Activated CD4-positive, alpha-beta T cell treated with anti-CD3 and anti-CD28 coated beads for 48 hours (primary cell): ENCODE measurements around the gene GOLGA6L7.
A peak's percentile ranks its signal among the peaks of the same experiment; 100 is the strongest.
"Not testable (repeated sequence)": the region's sequence is repeated elsewhere in the genome, so short reads cannot be mapped to it uniquely, and the experiment has no call there.

Experiments used
- DNase-seq: peaks from one replicate; pipeline ENCODE4 v3.0.0-alpha.2; 2020

The GOLGA6L7 gene

GRCh38 chr15:28848521-28848920, at the start of gene GOLGA6L7:
Gene GOLGA6L7, minus strand, starts transcription at chr15:28848644. Its CDS starts 95 bp downstream, at chr15:28848549.
- DNase-seq = peak; percentile 57

GRCh38 chr15:28897861-28898585, 49.6 kb upstream of the GOLGA6L7 start:
- no peak for DNase-seq

GRCh38 chr15:28896951-28897350, 48.5 kb upstream of the GOLGA6L7 start:
- DNase-seq = no peak

GRCh38 chr15:28895566-28895965, 47.1 kb upstream of the GOLGA6L7 start:
- no peak for DNase-seq

GRCh38 chr15:28895146-28895545, 46.7 kb upstream of the GOLGA6L7 start:
- DNase-seq = no peak

GRCh38 chr15:28894631-28895030, 46.2 kb upstream of the GOLGA6L7 start:
- DNase-seq = no peak

GRCh38 chr15:28892789-28893610, 44.6 kb upstream of the GOLGA6L7 start:
- no peak for DNase-seq

- DNase-seq = no peak
These were observed 43.1 kb upstream of the GOLGA6L7 start for GRCh38 chr15:28891588-28891987.

GRCh38 chr15:28890711-28891495, 42.5 kb upstream of the GOLGA6L7 start:
- peak; percentile 36 for DNase-seq

GRCh38 chr15:28890291-28890690, 41.8 kb upstream of the GOLGA6L7 start:
- not testable (repeated sequence) for DNase-seq

- DNase-seq = not testable (repeated sequence)
These were observed 41.4 kb upstream of the GOLGA6L7 start for GRCh38 chr15:28889871-28890270.

GRCh38 chr15:28889346-28889745, 40.9 kb upstream of the GOLGA6L7 start:
- no peak for DNase-seq

GRCh38 chr15:28888900-28889299, 40.5 kb upstream of the GOLGA6L7 start:
- no peak for DNase-seq

GRCh38 chr15:28888302-28888894, 40.0 kb upstream of the GOLGA6L7 start:
- DNase-seq = no peak

- DNase-seq = no peak
These were observed 39.1 kb upstream of the GOLGA6L7 start for GRCh38 chr15:28887339-28888174.

GRCh38 chr15:28886431-28887338, 38.2 kb upstream of the GOLGA6L7 start:
- DNase-seq = no peak

GRCh38 chr15:28885630-28886430, 37.4 kb upstream of the GOLGA6L7 start, which contains the start of gene APBA2:
Gene APBA2, plus strand, starts transcription at chr15:28885974. Its CDS starts 167,911 bp downstream, at chr15:29053885.
- peak; percentile 59 for DNase-seq

GRCh38 chr15:28885128-28885629, 36.7 kb upstream of the GOLGA6L7 start:
- no peak for DNase-seq

GRCh38 chr15:28884151-28884940, 35.9 kb upstream of the GOLGA6L7 start:
- DNase-seq = no peak
